Mucosa of rectum (tissue), 2 donors: ENCODE measurements around the gene CHCHD6.

Experiments used
- H3K27ac ChIP-seq, 2 donors: one replicate each; pipeline ENCODE4 v1.7.0; 2013; ENCODE audit warnings: inconsistent platforms in 2 of 2, low read depth in 2 of 2, low read length in 2 of 2
- H3K27me3 ChIP-seq, 2 donors: one replicate each; pipeline ENCODE4 v1.7.0; 2013; ENCODE audit warnings: low read length in 2 of 2; ENCODE audit not compliant: control insufficient read depth in 2 of 2, insufficient read depth in 2 of 2
- H3K36me3 ChIP-seq, 2 donors: one replicate each; pipeline ENCODE4 v1.7.0; 2013; ENCODE audit warnings: low read length in 2 of 2; ENCODE audit not compliant: control insufficient read depth in 2 of 2, insufficient read depth in 2 of 2
- H3K4me1 ChIP-seq, 2 donors: one replicate each; pipeline ENCODE4 v1.7.0; 2013; ENCODE audit warnings: low read length in 2 of 2, mild to moderate bottlenecking in 1 of 2; ENCODE audit not compliant: control insufficient read depth in 2 of 2, insufficient read depth in 2 of 2
- H3K4me3 ChIP-seq, 2 donors: one replicate each; pipeline ENCODE4 v1.7.0; 2013; ENCODE audit warnings: low read length in 2 of 2
- H3K9ac ChIP-seq, 2 donors: one replicate each; pipeline ENCODE4 v1.7.0; 2013; ENCODE audit warnings: low read length in 2 of 2, low read depth in 1 of 2, mild to moderate bottlenecking in 1 of 2
- H3K9me3 ChIP-seq, 2 donors: one replicate each; pipeline ENCODE4 v1.7.0; 2013; ENCODE audit warnings: low read length in 2 of 2; ENCODE audit not compliant: control insufficient read depth in 2 of 2
- donor health status: healthy.
- donor health status: Normal muscosa, but diverticular disease.

Gene CHCHD6

GRCh38 chr3:126870608-126871210 lies 166.7 kb downstream of the CHCHD6 start:
- Histone ChIP-seq H3K9ac (no peak overlapping the region), H3K4me3 (no peak overlapping the region), H3K27ac (no peak overlapping the region), H3K27me3 (no peaks in the 10 kb centered on the region), H3K4me1 (no peaks in the 10 kb centered on the region), H3K9me3 (no peaks in the 10 kb centered on the region), H3K36me3 (no peaks in the 10 kb centered on the region)

- no peaks in the 10 kb centered on the region for H3K36me3 ChIP-seq
- no peaks in the 10 kb centered on the region for H3K9me3 ChIP-seq
- H3K27me3 ChIP-seq, result no peaks in the 10 kb centered on the region
- H3K27ac ChIP-seq, result no peak overlapping the region
- no peak overlapping the region for H3K9ac ChIP-seq
- H3K4me1 ChIP-seq, result no peaks in the 10 kb centered on the region
- no peak overlapping the region for H3K4me3 ChIP-seq
Measured at GRCh38 chr3:126872701-126873342, 168.8 kb downstream of the CHCHD6 start.

DNA sequence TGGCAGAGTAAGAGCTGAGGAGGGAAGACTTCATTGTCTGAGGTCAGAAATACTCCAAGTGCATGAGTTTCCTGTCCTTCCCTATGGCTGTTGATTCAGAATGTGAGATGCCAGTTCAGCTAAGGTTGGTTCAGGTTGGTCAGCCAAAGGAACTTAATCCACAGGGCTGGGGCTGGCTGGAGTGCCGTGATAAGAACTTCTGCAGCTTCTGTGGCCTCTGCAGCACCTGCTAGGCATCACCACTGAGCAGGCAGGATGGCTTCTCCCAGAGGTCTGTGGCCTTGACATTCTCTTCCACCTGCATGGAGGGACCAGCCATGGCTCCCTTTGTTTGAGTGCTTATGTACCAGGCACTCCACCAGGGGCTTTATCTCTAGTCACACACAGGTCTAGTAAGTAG lies 169.4 kb downstream of the CHCHD6 start:
- Histone ChIP-seq H3K27me3 (no peaks in the 10 kb centered on the region), H3K4me3 (no peak overlapping the region), H3K9me3 (no peaks in the 10 kb centered on the region), H3K4me1 (no peaks in the 10 kb centered on the region), H3K9ac (no peak overlapping the region), H3K27ac (no peak overlapping the region), H3K36me3 (no peaks in the 10 kb centered on the region)

DNA sequence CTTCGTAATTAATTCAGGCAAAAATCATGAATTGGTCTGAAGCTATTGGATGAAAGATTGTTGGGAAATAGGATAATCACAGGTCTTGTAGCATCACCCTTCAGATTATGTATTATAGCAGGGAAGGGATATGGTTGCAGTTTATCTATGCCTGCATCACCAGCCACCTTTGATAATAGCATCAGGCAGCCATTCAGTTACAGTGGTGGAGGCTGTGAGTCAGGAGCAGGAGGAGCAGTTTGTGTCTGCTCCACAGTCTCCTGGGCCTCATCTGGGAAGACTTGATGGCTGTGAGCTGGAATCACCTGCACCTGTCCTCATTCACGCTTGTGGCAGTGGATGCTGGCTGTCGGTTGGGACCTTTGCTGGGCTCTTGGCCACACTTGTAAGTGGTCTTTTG lies 174.6 kb downstream of the CHCHD6 start:
- Histone ChIP-seq H3K4me1 (no peaks in the 10 kb centered on the region), H3K9ac (no peak overlapping the region), H3K36me3 (no peaks in the 10 kb centered on the region), H3K4me3 (no peak overlapping the region), H3K9me3 (no peaks in the 10 kb centered on the region), H3K27ac (no peak overlapping the region), H3K27me3 (no peaks in the 10 kb centered on the region)

DNA sequence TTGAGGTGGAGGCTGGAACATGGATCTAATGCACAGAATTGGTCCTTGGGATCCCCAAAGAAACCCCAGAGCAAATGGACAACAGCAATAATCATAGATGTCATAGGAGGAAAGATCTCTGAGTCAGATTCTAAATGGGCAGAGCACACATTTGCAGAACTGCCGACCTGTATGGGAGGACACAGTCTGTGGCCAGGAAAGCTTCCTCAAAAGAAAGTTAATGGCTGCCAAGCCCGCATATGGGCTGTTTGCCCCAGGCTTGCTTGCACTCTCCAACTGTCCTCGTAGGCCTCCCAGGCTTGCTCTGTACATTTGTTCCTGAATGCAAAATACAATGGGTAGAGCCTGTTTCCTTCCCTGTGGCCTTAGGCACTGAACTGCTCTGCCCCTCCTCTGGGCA lies 176.9 kb downstream of the CHCHD6 start:
- H3K4me3 ChIP-seq, result no peak overlapping the region
- no peak overlapping the region for H3K9ac ChIP-seq
- no peaks in the 10 kb centered on the region for H3K4me1 ChIP-seq
- H3K27ac ChIP-seq, result no peak overlapping the region
- H3K9me3 ChIP-seq, result no peaks in the 10 kb centered on the region
- H3K36me3 ChIP-seq, result no peaks in the 10 kb centered on the region
- H3K27me3 ChIP-seq, result no peaks in the 10 kb centered on the region

DNA sequence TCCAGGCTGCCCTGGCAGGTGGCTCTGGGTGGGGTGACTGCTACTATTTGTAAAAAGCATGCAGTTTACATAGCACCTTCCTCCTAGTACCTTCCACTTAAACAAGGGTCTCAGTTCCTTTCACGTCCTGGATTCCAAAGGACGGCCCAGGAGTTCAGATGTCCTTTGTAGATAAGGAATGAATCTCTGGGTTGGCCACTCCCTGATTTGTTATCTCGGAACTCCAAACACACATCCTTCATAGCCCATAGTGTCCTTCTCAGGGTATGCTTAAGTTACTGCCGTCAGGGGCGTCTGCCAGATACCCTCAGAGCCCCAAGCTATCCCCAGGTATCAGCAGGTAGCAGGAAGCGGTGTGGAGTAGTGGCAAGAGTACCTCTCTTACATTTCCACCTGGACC lies 177.8 kb downstream of the CHCHD6 start:
- H3K9me3 ChIP-seq, result no peaks in the 10 kb centered on the region
- no peaks in the 10 kb centered on the region for H3K36me3 ChIP-seq
- no peak overlapping the region for H3K27ac ChIP-seq
- H3K27me3 ChIP-seq, result no peaks in the 10 kb centered on the region
- no peak overlapping the region for H3K4me3 ChIP-seq
- no peaks in the 10 kb centered on the region for H3K4me1 ChIP-seq
- no peak overlapping the region for H3K9ac ChIP-seq

DNA sequence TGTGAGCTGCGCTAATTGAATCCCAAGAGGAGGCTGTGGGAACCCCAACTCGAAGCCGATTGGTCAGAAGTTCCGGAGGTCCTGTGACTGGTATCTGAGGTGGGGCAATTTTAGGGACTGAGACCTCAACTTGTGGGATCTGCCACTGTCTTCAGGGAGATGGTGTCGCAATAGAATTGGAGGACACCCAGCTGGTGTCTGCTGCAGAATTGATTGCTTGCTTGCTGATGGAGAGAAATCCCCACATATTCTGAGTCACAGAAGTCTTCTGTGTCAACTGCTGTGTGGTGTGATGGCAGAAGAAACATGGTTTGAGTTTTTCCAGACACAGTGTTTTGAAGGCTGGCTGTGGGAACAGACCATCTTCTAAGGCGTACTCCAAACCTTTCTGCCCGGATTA lies 179.2 kb downstream of the CHCHD6 start:
- Histone ChIP-seq H3K4me1 (no peaks in the 10 kb centered on the region), H3K4me3 (no peak overlapping the region), H3K27ac (no peak overlapping the region), H3K9me3 (no peaks in the 10 kb centered on the region), H3K36me3 (no peaks in the 10 kb centered on the region), H3K9ac (no peak overlapping the region), H3K27me3 (no peaks in the 10 kb centered on the region)

DNA sequence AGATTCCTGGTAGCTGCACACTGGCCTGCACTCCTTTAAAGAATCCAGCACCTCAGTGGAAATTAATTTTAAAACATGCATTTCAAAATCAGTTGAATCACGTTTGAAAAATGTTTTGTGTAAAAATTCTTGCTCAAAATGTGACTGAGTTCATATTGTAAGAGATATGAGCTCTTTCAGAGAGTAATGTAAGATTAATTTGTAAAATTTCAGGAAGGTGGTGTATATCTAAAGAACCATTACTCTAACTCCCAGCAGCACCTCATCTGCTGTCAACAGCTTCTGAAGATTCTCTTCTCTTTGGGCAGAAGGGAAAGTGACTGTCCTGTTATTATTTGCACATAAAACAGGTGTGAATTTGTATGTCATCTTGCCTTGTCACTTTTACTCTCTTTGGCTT lies 181.4 kb downstream of the CHCHD6 start:
- H3K36me3 ChIP-seq, result no peaks in the 10 kb centered on the region
- no peaks in the 10 kb centered on the region for H3K27me3 ChIP-seq
- no peak overlapping the region for H3K27ac ChIP-seq
- no peak overlapping the region for H3K9ac ChIP-seq
- no peaks in the 10 kb centered on the region for H3K9me3 ChIP-seq
- no peak overlapping the region for H3K4me3 ChIP-seq
- no peaks in the 10 kb centered on the region for H3K4me1 ChIP-seq

DNA sequence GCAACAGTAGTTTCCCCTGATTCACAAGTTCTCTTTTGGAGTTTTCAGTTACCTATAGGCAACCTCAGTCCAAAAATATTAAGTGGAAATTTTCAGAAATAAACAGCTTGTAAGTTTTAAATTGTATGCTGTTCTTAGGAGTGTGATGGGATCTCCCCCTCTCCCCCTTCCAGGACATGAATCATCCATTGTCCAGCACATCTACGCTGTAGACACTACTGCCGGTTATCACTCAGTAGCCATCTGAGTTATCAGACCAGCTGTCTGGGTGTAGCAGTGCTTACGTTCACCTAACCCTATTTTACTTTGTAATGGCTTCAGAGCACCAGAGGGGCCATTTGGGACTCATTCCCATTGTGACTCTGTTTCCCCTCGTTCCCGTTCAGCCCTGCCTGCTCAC lies 182.2 kb downstream of the CHCHD6 start:
- H3K4me1 ChIP-seq, result no peaks in the 10 kb centered on the region
- no peak overlapping the region for H3K27ac ChIP-seq
- no peaks in the 10 kb centered on the region for H3K36me3 ChIP-seq
- no peaks in the 10 kb centered on the region for H3K27me3 ChIP-seq
- no peak overlapping the region for H3K9ac ChIP-seq
- no peaks in the 10 kb centered on the region for H3K9me3 ChIP-seq
- H3K4me3 ChIP-seq, result no peak overlapping the region

DNA sequence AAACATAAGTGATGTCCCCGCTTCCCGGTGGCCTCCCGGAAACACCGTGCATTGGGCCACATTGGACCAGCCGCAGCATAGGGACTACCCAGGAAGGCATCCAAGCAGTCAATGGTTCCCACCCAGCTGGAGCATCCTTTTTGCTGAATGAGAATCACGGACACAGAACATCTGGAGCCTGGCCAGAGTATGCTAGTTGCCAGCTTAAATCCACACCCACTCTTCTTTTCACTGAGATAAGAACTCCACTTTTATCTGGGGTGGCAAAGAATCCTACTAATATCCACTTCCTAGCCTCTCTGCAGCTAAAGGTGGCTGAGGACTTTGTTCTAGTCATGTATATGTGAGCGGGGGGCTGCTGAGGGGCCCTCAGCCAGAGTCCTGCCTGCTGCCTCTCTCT lies 183.6 kb downstream of the CHCHD6 start:
- Histone ChIP-seq H3K36me3 (no peaks in the 10 kb centered on the region), H3K4me1 (no peaks in the 10 kb centered on the region), H3K9me3 (no peaks in the 10 kb centered on the region), H3K9ac (no peak overlapping the region), H3K4me3 (no peak overlapping the region), H3K27me3 (no peaks in the 10 kb centered on the region), H3K27ac (no peak overlapping the region)
